Measurements from ENCODE around the gene MAPK13.

DNA sequence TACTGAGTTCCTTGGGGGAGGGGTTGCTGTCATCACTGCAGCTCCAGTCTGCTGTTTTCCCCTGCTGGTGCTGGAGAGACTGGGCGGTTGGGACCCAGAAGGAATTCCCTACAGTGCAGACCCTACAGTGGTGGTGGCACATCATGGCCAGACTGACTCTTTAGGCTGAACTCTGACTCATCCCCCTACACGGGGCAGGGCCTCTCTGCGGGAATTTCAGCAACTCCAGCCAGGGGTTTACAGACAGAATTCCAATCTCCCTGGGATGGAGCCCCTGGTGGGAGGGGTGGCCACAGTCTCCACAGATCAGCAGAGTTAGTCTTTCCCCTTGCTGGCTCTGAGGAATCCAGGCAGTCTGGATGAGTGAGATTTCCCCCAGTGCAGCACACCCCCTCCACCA, 46.9 kb upstream of the MAPK13 start:
- TF ChIP-seq, protein P1, sequence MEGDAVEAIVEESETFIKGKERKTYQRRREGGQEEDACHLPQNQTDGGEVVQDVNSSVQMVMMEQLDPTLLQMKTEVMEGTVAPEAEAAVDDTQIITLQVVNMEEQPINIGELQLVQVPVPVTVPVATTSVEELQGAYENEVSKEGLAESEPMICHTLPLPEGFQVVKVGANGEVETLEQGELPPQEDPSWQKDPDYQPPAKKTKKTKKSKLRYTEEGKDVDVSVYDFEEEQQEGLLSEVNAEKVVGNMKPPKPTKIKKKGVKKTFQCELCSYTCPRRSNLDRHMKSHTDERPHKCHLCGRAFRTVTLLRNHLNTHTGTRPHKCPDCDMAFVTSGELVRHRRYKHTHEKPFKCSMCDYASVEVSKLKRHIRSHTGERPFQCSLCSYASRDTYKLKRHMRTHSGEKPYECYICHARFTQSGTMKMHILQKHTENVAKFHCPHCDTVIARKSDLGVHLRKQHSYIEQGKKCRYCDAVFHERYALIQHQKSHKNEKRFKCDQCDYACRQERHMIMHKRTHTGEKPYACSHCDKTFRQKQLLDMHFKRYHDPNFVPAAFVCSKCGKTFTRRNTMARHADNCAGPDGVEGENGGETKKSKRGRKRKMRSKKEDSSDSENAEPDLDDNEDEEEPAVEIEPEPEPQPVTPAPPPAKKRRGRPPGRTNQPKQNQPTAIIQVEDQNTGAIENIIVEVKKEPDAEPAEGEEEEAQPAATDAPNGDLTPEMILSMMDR (IDR thresholded peaks at IDR 0.05; ENCODE audit: low read length) = no peak
- TF ChIP-seq EZH2 (optimal IDR thresholded peaks at IDR 0.05; ENCODE audit: low read depth, low read length) = no peak
